ENCODE results near the gene IL1RN. TPM values are rescaled to one million over a fixed set of nuclear protein-coding genes. Genes with fewer than 3 reads are reported as not detected.
A peak's percentile ranks its signal among the peaks of the same experiment; 100 is the strongest.

The IL1RN gene
- total RNA-seq, 2 experiments from 2014 or later: 2.1 to 4.0 TPM

DNA sequence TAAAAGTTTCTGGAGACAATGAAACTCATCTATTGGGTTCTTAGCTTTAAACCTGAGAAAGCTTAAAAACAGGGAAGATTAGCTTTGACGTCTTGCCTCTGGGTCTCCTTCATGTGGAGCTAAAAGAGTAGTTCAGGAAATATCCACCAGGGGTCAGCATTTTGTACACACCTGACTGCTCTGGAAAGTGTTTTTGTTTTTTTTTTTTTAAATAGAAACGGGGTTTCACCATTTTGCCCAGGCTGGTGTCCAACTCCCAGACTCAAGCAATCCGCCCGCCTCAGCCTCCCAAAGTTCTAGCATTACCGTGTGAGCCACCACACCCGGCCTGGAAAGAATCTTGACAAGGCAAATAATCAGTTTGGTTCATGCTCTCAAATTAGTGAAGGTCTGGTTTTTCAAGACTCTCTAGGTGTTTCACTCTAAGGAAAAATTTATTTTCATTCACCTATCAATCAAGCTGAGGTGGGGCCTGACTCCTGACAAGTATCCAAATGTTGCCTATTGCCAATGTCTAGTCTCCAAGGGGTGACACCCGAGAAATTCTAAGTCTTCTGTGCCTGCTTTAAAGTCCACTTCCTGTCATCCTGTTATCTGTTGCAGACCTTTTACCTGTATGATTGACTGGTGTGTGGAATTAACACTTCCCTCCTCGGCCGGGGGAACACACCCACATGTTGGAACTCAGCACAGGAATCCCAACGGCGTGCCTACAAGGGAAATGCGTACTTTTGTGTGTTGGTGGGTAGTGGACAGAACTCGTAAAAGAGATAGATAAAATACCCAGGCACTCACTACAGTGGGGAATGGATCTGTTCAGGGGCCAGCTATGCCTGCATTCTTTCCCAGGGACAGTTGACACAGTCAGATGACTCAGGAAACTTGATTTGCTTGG is 11.3 kb downstream of the IL1RN start:
- Mint-ChIP-seq H3K36me3 (no peaks in the 10 kb centered on the region), H3K4me1 (peaks cover 28% of the 10 kb centered on the region), H3K27me3 (peaks cover 4% of the 10 kb centered on the region), H3K9me3 (no peaks in the 10 kb centered on the region), H3K4me3 (peak overlapping the region; percentile 73), H3K27ac (peak overlapping the region; percentile 84)
- DNase-seq: no peak
- POLR2A ChIA-PET: interaction anchor here (0.6 to 3.9 kb wide), 12 partner anchors 19 to 112 kb away, joined by 3 to 40 read pairs (median 4); partner anchors contain the start of gene PSD4
- ATAC-seq (ENCODE audit: low read depth): peak; percentile 74

GRCh38 chr2:113141451-113141850 is 14.1 kb downstream of the IL1RN start:
- Mint-ChIP-seq H3K4me1 (peaks cover 25% of the 10 kb centered on the region), H3K36me3 (peaks cover 2% of the 10 kb centered on the region), H3K9me3 (peaks cover 9% of the 10 kb centered on the region), H3K4me3 (no peak overlapping the region), H3K27ac (no peak overlapping the region), H3K27me3 (peaks cover 8% of the 10 kb centered on the region)
- no peak for DNase-seq
- no peak for ATAC-seq (ENCODE audit: low read depth)
- POLR2A ChIA-PET: interaction anchor here (2.2 kb wide), 1 partner anchor 32 kb away, joined by 8 read pairs; the partner anchor contains the start of gene PSD4

GRCh38 chr2:113142290-113142689 is 14.9 kb downstream of the IL1RN start:
- H3K27ac Mint-ChIP-seq: no peak overlapping the region
- H3K27me3 Mint-ChIP-seq: peaks cover 8% of the 10 kb centered on the region
- POLR2A ChIA-PET: interaction anchor here (2.2 kb wide), 1 partner anchor 32 kb away, joined by 8 read pairs; the partner anchor contains the start of gene PSD4
- no peak overlapping the region for H3K4me3 Mint-ChIP-seq
- peaks cover 2% of the 10 kb centered on the region for H3K36me3 Mint-ChIP-seq
- peaks cover 9% of the 10 kb centered on the region for H3K9me3 Mint-ChIP-seq
- peaks cover 22% of the 10 kb centered on the region for H3K4me1 Mint-ChIP-seq
- ATAC-seq (ENCODE audit: low read depth) (no peak), DNase-seq (no peak)

- peaks cover 6% of the 10 kb centered on the region for H3K36me3 Mint-ChIP-seq
- peaks cover 16% of the 10 kb centered on the region for H3K9me3 Mint-ChIP-seq
- H3K4me1 Mint-ChIP-seq: peaks cover 15% of the 10 kb centered on the region
- H3K4me3 Mint-ChIP-seq: no peak overlapping the region
- peaks cover 13% of the 10 kb centered on the region for H3K27me3 Mint-ChIP-seq
- H3K27ac Mint-ChIP-seq: no peak overlapping the region
- ATAC-seq (ENCODE audit: low read depth) (no peak), DNase-seq (no peak)
- POLR2A ChIA-PET: no interaction called here
Measured at GRCh38 chr2:113144259-113144658, 16.9 kb downstream of the IL1RN start.

- POLR2A ChIA-PET: no interaction called here
- peaks cover 16% of the 10 kb centered on the region for H3K9me3 Mint-ChIP-seq
Measured at GRCh38 chr2:113148606-113149552, 21.5 kb downstream of the IL1RN start.

GRCh38 chr2:113149553-113150257 is 22.3 kb downstream of the IL1RN start:
- ATAC-seq (ENCODE audit: low read depth) (no peak), DNase-seq (no peak)
- H3K4me1 Mint-ChIP-seq: peaks cover 13% of the 10 kb centered on the region
- peaks cover 11% of the 10 kb centered on the region for H3K27me3 Mint-ChIP-seq
- POLR2A ChIA-PET: no interaction called here
- no peak overlapping the region for H3K27ac Mint-ChIP-seq
- peaks cover 6% of the 10 kb centered on the region for H3K36me3 Mint-ChIP-seq
- H3K4me3 Mint-ChIP-seq: no peak overlapping the region
- H3K9me3 Mint-ChIP-seq: peaks cover 10% of the 10 kb centered on the region

More at GRCh38 chr2:113148606-113149552, 21.5 kb downstream of the IL1RN start:
- no peak overlapping the region for H3K27ac Mint-ChIP-seq
- H3K27me3 Mint-ChIP-seq: peaks cover 15% of the 10 kb centered on the region
- H3K4me1 Mint-ChIP-seq: peaks cover 13% of the 10 kb centered on the region
- ATAC-seq (ENCODE audit: low read depth): no peak
- H3K4me3 Mint-ChIP-seq: no peak overlapping the region
- H3K36me3 Mint-ChIP-seq: peaks cover 6% of the 10 kb centered on the region
- no peak for DNase-seq

DNA sequence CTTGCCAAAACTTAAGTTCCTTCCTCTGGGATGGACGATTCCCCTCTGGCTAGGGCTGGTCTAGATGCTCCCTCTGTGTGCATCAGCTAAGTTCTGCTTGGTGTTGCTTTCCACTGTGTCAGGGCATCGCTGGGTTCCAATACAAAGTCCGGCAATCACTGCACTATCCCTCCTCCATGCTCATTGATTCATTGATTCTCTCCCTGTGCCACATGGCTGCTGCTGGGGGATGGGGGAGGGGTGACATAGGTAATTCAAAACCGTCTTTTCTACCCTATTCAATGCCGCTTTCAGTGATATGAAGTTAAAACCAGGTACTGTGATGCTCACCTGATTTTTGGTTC is 22.8 kb downstream of the IL1RN start:
- DNase-seq (no peak), ATAC-seq (ENCODE audit: low read depth) (no peak)
- H3K4me1 Mint-ChIP-seq: peaks cover 13% of the 10 kb centered on the region
- POLR2A ChIA-PET: no interaction called here
- peaks cover 6% of the 10 kb centered on the region for H3K36me3 Mint-ChIP-seq
- no peak overlapping the region for H3K27ac Mint-ChIP-seq
- H3K4me3 Mint-ChIP-seq: no peak overlapping the region
- H3K27me3 Mint-ChIP-seq: peaks cover 7% of the 10 kb centered on the region
- H3K9me3 Mint-ChIP-seq: peaks cover 7% of the 10 kb centered on the region

DNA sequence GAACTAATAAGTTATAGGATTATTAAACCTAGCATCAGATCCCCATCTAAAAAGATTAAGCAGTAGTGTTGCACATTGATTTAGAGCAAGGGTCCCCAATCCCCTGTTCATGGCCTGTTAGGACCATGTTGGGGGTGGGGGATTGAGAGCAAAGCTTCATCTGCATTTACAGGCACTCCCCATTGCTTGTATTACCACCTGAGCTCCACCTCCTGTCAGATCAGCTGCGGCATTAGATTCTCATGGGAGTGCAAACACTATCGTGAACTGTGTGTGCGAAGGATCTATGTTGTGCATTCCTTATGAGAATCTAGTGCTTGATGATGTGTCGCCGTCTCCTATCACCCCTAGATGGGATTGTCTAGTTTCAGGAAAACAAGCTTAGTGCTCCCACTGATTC is 27.9 kb downstream of the IL1RN start:
- Mint-ChIP-seq H3K4me3 (no peak overlapping the region), H3K4me1 (peaks cover 21% of the 10 kb centered on the region), H3K27ac (no peak overlapping the region), H3K9me3 (no peaks in the 10 kb centered on the region), H3K27me3 (peaks cover 2% of the 10 kb centered on the region), H3K36me3 (peaks cover 2% of the 10 kb centered on the region)
- DNase-seq: no peak
- no peak for ATAC-seq (ENCODE audit: low read depth)
- POLR2A ChIA-PET: interaction anchor here (1.5 to 4.4 kb wide), 4 partner anchors 12 to 44 kb away, joined by 7 to 85 read pairs (median 35); partner anchors contain the start of gene PSD4

DNA sequence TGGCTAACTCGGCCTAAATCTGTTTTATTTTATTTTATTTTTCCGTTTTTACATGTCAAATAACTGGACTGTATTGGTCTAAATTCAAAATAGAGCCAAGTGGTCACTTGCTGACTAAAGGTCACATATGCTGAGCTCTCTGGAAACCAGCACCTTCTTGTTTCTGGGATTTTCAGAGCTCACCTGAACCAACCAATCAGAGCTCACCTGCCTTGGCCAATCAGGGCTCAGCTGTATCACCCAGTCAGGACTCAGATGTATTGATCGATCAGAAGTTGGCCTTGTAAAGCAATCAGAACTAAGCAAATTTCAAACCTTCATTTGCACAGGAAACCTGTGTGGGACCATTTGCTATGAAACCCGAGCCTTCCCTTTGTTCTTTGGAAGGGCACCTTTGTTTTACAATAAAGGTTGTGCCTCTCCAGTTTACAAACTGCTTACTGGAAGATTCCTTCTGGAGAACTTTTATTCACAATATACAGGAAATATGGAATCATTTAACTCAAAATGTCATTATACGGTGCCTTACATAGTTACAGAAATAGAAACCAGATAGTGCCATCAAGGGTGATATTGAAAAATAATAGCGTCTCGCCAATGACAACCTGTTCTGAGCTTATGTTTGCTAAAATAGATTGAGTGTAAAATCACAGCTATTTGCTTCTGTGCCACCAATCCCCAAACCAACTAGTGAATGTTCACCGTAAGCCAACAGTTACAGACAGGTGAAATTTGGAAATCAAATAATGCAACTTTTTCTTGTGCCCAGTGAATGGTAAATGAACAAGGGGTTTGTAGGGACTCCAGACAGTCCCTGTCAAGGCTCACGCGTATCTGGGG is 29.1 kb downstream of the IL1RN start:
- ATAC-seq (ENCODE audit: low read depth) (no peak), DNase-seq (no peak)

GRCh38 chr2:113157118-113157896 is 29.9 kb downstream of the IL1RN start:
- peaks cover 24% of the 10 kb centered on the region for H3K4me1 Mint-ChIP-seq
- H3K9me3 Mint-ChIP-seq: no peaks in the 10 kb centered on the region
- H3K27me3 Mint-ChIP-seq: peaks cover 2% of the 10 kb centered on the region
- DNase-seq (peak; percentile 77), ATAC-seq (ENCODE audit: low read depth) (peak; percentile 86)
- peak overlapping the region; percentile 85 for H3K4me3 Mint-ChIP-seq
- POLR2A ChIA-PET: interaction anchor here (1.2 to 4.4 kb wide), 6 partner anchors 10 to 26 kb away, joined by 3 to 85 read pairs (median 14); partner anchors contain the start of gene PSD4
- H3K27ac Mint-ChIP-seq: peak overlapping the region; percentile 80
- H3K36me3 Mint-ChIP-seq: peaks cover 2% of the 10 kb centered on the region

More for the DNA sequence above, 29.1 kb downstream of the IL1RN start:
- H3K4me3 Mint-ChIP-seq: peak overlapping the region; percentile 76
- H3K27me3 Mint-ChIP-seq: peaks cover 2% of the 10 kb centered on the region
- no peaks in the 10 kb centered on the region for H3K9me3 Mint-ChIP-seq
- peaks cover 22% of the 10 kb centered on the region for H3K4me1 Mint-ChIP-seq
- peaks cover 2% of the 10 kb centered on the region for H3K36me3 Mint-ChIP-seq
- POLR2A ChIA-PET: interaction anchor here (1.5 to 4.4 kb wide), 4 partner anchors 10 to 43 kb away, joined by 7 to 85 read pairs (median 35); partner anchors contain the start of gene PSD4
- H3K27ac Mint-ChIP-seq: peak overlapping the region; percentile 71

Measured in activated naive CD8-positive, alpha-beta T cell treated with anti-CD3 and anti-CD28 coated beads, Interleukin-2, amount 10 ng/mL, durations not matched to agents 7 days and 5 days (primary cell).